GM12878 (cell line): Measurements from ENCODE around the gene RETSAT. TPM values are rescaled to one million over a fixed set of nuclear protein-coding genes. Genes with fewer than 3 reads are reported as not detected.

Experiments used
- ATF2 ChIP-seq: IDR thresholded peaks from 2 replicates; pipeline ENCODE4 v1.6.1; 2012; ENCODE audit warnings: low read length, inconsistent platforms
- CBFB ChIP-seq: IDR thresholded peaks from 2 replicates; pipeline ENCODE4 v1.6.1; 2016; ENCODE audit warnings: antibody characterized with exemption, low read depth
- CREM ChIP-seq: IDR thresholded peaks from 2 replicates; pipeline ENCODE4 v1.6.1; 2014; ENCODE audit warnings: antibody characterized with exemption, low read depth
- CUX1 ChIP-seq: IDR thresholded peaks from 2 replicates; pipeline ENCODE4 v1.6.1; 2012; ENCODE audit warnings: improper control_type of control experiment, low read depth, low read length; ENCODE audit not compliant: insufficient replicate concordance
- FOXK2 ChIP-seq: fragments of 450-650 bp; IDR thresholded peaks from 2 replicates; pipeline ENCODE4 v1.6.1; 2017; ENCODE audit warnings: mild to moderate bottlenecking, moderate library complexity
- MTA2 ChIP-seq: fragments of 450-650 bp; IDR thresholded peaks from 2 replicates; pipeline ENCODE4 v1.6.1; 2016; ENCODE audit warnings: low read depth, mild to moderate bottlenecking, moderate library complexity
- MTA3 ChIP-seq: IDR thresholded peaks from 2 replicates; pipeline ENCODE4 v1.6.1; 2012; ENCODE audit warnings: low read length, inconsistent platforms, borderline replicate concordance
- POU2F2 ChIP-seq: IDR thresholded peaks from 3 replicates; pipeline ENCODE4 v1.6.1; 2011; ENCODE audit warnings: low read depth, mild to moderate bottlenecking, low read length, borderline replicate concordance
- SRF ChIP-seq, 2 experiments: IDR thresholded peaks; 2 replicates each; pipeline ENCODE4 v1.6.1; 2011; ENCODE audit warnings: low read depth in 2 of 2, low read length in 2 of 2, mild to moderate bottlenecking in 1 of 2, moderate library complexity in 1 of 2
- TCF12 ChIP-seq: IDR thresholded peaks from 2 replicates; pipeline ENCODE4 v1.6.1; 2011; ENCODE audit warnings: low read depth, mild to moderate bottlenecking, low read length
- ZNF217 ChIP-seq: fragments of 450-650 bp; IDR thresholded peaks from 2 replicates; pipeline ENCODE4 v1.6.1; 2017; ENCODE audit warnings: antibody characterized with exemption, mild to moderate bottlenecking
- ZNF384 ChIP-seq: IDR thresholded peaks from 2 replicates; pipeline ENCODE4 v1.6.1; 2012; ENCODE audit warnings: low read depth, mild to moderate bottlenecking, low read length, improper control_type of control experiment, borderline replicate concordance
- polyA plus RNA-seq, 11 experiments: library from polyadenylated mRNA; depleted of rRNA in 4 of 11; unstranded in 6 of 11; stranded (reverse) in 5 of 11; fragments of >200 nt; fragmentation: Nextera tagmentation in 4 of 11; fragmentation: Illumina TruSeq in 1 of 11; extraction: Ambion mirVana in 4 of 11; extraction: Trizol in 1 of 11; gene quantifications; 1 replicate in 1 of 11; 2 replicates in 10 of 11; pipeline versions ENCODE4 v1.2.1 to v1.2.3, GENCODE V29; 2011 to 2016; ENCODE audit warnings: inconsistent platforms in 2 of 11, missing spikeins in 2 of 11, low read depth in 1 of 11
- total RNA-seq, 4 experiments: library from RNA; depleted of rRNA in 3 of 4; stranded (reverse); fragments of >200 nt in 3 of 4; fragmentation: Illumina TruSeq in 1 of 4; extraction: Trizol in 1 of 4; gene quantifications; 2 replicates each; pipeline versions ENCODE4 v1.2.1 to v1.2.3, GENCODE V29; 2013 to 2021
- TF ChIP-seq, protein P1 (sequence below): fragments of 450-650 bp; IDR thresholded peaks from 2 replicates; pipeline ENCODE4 v1.6.1; 2017; ENCODE audit warnings: low read depth, mild to moderate bottlenecking, moderate library complexity
- TF ChIP-seq, protein P2 (sequence below): fragments of 450-650 bp; IDR thresholded peaks from 2 replicates; pipeline ENCODE4 v1.6.1; 2017; ENCODE audit warnings: mild to moderate bottlenecking
- TF ChIP-seq, protein P3 (sequence below): fragments of 450-650 bp; IDR thresholded peaks from 2 replicates; pipeline ENCODE4 v1.6.1; 2014; ENCODE audit warnings: mild to moderate bottlenecking

RETSAT gene
- total and polyA plus RNA-seq, 10 of the 15 experiments (the other 5 are each of a cell fraction or from before 2014, with no cell fraction given): 3.3 to 28.8 (median 22.0) TPM

DNA sequence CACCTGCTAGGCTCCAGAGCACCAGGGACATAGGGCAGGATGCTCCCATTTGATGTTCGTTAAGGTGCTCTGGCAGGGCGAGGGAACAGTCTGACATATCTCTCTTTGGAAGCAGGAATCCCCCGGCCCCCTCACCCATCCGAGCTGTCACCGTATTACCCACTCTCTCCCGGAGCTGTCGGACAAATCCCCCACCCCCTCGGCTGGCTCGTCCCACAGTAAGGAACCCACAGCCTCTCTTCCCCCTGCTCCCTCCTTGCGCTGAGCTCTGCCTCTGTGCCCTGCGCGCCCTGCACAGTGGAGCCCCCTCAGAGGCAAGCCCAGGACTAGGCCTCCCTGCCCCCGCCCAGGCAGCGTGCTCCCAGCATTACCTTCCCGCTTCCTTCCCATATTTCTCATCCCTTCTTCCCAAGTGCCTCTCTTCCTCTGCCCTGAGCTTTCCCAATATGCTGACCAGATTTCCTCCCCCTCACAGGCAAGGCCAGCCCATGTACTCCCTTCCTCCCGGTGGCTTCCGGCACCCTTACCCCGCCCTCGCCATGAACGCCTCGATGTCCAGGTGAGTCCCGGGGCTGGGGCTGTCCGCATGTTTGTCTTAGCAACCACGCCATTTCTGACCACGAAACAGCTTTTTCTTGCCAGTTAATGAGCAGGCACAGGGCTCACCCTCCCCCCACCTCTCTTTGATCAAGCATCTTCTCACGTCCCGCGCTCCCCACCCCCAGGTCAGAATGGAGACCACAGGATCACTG lies 50.4 kb downstream of the RETSAT start (continued):
- TF ChIP-seq, protein P1, sequence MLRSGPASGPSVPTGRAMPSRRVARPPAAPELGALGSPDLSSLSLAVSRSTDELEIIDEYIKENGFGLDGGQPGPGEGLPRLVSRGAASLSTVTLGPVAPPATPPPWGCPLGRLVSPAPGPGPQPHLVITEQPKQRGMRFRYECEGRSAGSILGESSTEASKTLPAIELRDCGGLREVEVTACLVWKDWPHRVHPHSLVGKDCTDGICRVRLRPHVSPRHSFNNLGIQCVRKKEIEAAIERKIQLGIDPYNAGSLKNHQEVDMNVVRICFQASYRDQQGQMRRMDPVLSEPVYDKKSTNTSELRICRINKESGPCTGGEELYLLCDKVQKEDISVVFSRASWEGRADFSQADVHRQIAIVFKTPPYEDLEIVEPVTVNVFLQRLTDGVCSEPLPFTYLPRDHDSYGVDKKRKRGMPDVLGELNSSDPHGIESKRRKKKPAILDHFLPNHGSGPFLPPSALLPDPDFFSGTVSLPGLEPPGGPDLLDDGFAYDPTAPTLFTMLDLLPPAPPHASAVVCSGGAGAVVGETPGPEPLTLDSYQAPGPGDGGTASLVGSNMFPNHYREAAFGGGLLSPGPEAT: no peak
- TF ChIP-seq POU2F2: no peak
- TF ChIP-seq, protein P2, sequence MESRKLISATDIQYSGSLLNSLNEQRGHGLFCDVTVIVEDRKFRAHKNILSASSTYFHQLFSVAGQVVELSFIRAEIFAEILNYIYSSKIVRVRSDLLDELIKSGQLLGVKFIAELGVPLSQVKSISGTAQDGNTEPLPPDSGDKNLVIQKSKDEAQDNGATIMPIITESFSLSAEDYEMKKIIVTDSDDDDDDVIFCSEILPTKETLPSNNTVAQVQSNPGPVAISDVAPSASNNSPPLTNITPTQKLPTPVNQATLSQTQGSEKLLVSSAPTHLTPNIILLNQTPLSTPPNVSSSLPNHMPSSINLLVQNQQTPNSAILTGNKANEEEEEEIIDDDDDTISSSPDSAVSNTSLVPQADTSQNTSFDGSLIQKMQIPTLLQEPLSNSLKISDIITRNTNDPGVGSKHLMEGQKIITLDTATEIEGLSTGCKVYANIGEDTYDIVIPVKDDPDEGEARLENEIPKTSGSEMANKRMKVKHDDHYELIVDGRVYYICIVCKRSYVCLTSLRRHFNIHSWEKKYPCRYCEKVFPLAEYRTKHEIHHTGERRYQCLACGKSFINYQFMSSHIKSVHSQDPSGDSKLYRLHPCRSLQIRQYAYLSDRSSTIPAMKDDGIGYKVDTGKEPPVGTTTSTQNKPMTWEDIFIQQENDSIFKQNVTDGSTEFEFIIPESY: no peak
- no peak for TF ChIP-seq CUX1
- TF ChIP-seq ATF2: no peak
- TF ChIP-seq SRF (IDR thresholded peaks at IDR 0.05; ENCODE audit: low read depth in 2 of 2, low read length in 2 of 2): no peak
- no peak for TF ChIP-seq ZNF217
- no peak for TF ChIP-seq CBFB
- no peak for TF ChIP-seq CREM
- TF ChIP-seq MTA3: no peak
- TF ChIP-seq TCF12: no peak
- no peak for TF ChIP-seq FOXK2
- no peak for TF ChIP-seq ZNF384
- TF ChIP-seq, protein P3, sequence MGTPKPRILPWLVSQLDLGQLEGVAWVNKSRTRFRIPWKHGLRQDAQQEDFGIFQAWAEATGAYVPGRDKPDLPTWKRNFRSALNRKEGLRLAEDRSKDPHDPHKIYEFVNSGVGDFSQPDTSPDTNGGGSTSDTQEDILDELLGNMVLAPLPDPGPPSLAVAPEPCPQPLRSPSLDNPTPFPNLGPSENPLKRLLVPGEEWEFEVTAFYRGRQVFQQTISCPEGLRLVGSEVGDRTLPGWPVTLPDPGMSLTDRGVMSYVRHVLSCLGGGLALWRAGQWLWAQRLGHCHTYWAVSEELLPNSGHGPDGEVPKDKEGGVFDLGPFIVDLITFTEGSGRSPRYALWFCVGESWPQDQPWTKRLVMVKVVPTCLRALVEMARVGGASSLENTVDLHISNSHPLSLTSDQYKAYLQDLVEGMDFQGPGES: no peak
- no peak for TF ChIP-seq MTA2
